K562 (cell line): ENCODE results near the gene MXRA7. TPM values are rescaled to one million over a fixed set of nuclear protein-coding genes. Genes with fewer than 3 reads are reported as not detected.

Experiments
- ATF7 ChIP-seq: fragments of 450-650 bp; IDR thresholded peaks from 2 replicates; pipeline ENCODE4 v1.7.1; 2014; ENCODE audit warnings: mild to moderate bottlenecking, moderate library complexity
- C11orf30 ChIP-seq: fragments of 450-650 bp; IDR thresholded peaks from 2 replicates; pipeline ENCODE4 v1.6.1; 2016; ENCODE audit warnings: low read depth, mild to moderate bottlenecking
- CBX2 ChIP-seq: fragments of 200-600 bp; sonication (generic); IDR thresholded peaks from one replicate; pipeline ENCODE4 v1.6.1; 2012; ENCODE audit warnings: mild to moderate bottlenecking, low read length, inconsistent platforms; ENCODE audit not compliant: insufficient read depth, poor library complexity, severe bottlenecking
- CTBP1 ChIP-seq: fragments of 450-650 bp; IDR thresholded peaks from 2 replicates; pipeline ENCODE4 v1.6.1; 2016; ENCODE audit warnings: borderline replicate concordance
- KDM2B ChIP-seq: fragments of 250-450 bp; sonication (Bioruptor Pico); IDR thresholded peaks from 2 replicates; pipeline ENCODE4 v1.8.0; 2021; ENCODE audit warnings: mild to moderate bottlenecking, moderate library complexity
- KLF10 ChIP-seq: fragments of 250-450 bp; sonication (Bioruptor Pico); IDR thresholded peaks from 2 replicates; pipeline ENCODE4 v1.6.1; 2021; ENCODE audit warnings: matching md5 sums
- NBN ChIP-seq: fragments of 450-650 bp; IDR thresholded peaks from 2 replicates; pipeline ENCODE4 v1.6.1; 2016; ENCODE audit warnings: low read depth, mild to moderate bottlenecking
- POLR2G ChIP-seq: fragments of 200-400 bp; formaldehyde crosslinking; IDR thresholded peaks from 2 replicates; pipeline ENCODE4 v1.6.1; 2017; ENCODE audit warnings: low read depth, mild to moderate bottlenecking, antibody characterized with exemption, low read length, moderate library complexity
- POLR3A ChIP-seq: IDR thresholded peaks from 2 replicates; pipeline ENCODE4 v1.6.1; 2011; ENCODE audit warnings: borderline replicate concordance, mild to moderate bottlenecking, moderate library complexity; ENCODE audit not compliant: insufficient read length, insufficient read depth; ENCODE audit errors: extremely low read depth
- POU5F1 ChIP-seq: fragments of 150-350 bp; IDR thresholded peaks from 2 replicates; pipeline ENCODE4 v1.6.1; 2014; ENCODE audit warnings: borderline replicate concordance, low read length, low read depth, mild to moderate bottlenecking; ENCODE audit not compliant: partially characterized antibody
- SP2 ChIP-seq: IDR thresholded peaks from 2 replicates; pipeline ENCODE4 v1.6.1; 2011; ENCODE audit warnings: mild to moderate bottlenecking, low read depth, low read length, moderate library complexity; ENCODE audit not compliant: poor library complexity, severe bottlenecking; ENCODE audit errors: extremely low read depth
- TAF15 ChIP-seq: fragments of 200-400 bp; formaldehyde crosslinking; IDR thresholded peaks from 2 replicates; pipeline ENCODE4 v1.6.1; 2017; ENCODE audit warnings: mild to moderate bottlenecking, low read depth, low read length, moderate library complexity
- ZFX ChIP-seq: sonication (generic); formaldehyde crosslinking; IDR thresholded peaks from 2 replicates; pipeline ENCODE4 v1.8.0; 2022; ENCODE audit warnings: mild to moderate bottlenecking, missing genetic modification reagents, moderate library complexity
- ZNF830 ChIP-seq: fragments of 250-450 bp; sonication (Bioruptor Pico); IDR thresholded peaks from 2 replicates; pipeline ENCODE4 v1.5.0; 2021; ENCODE audit warnings: mild to moderate bottlenecking
- polyA plus RNA-seq, 8 experiments: library from polyadenylated mRNA; depleted of rRNA in 4 of 8; stranded (reverse) in 5 of 8; unstranded in 3 of 8; fragments of >200 nt; fragmentation: Nextera tagmentation in 2 of 8; fragmentation: Illumina TruSeq in 1 of 8; extraction: Ambion mirVana in 2 of 8; extraction: Trizol in 1 of 8; gene quantifications; 2 replicates each; pipeline versions ENCODE4 v1.2.1 to v1.2.3, GENCODE V29; 2011 to 2014; ENCODE audit warnings: inconsistent platforms in 1 of 8, missing spikeins in 1 of 8
- total RNA-seq, 7 experiments: library from RNA; depleted of rRNA in 6 of 7; stranded (reverse); fragments of >200 nt in 6 of 7; fragmentation: Illumina TruSeq in 2 of 7; extraction: Trizol in 2 of 7; gene quantifications; 2 replicates each; pipeline versions ENCODE4 v1.2.1 to v1.2.3, GENCODE V29; 2011 to 2021; ENCODE audit warnings: low replicate concordance in 1 of 7
- TF ChIP-seq, protein P1 (sequence below): fragments of 450-650 bp; IDR thresholded peaks from 2 replicates; pipeline ENCODE4 v1.6.1; 2016; ENCODE audit warnings: borderline replicate concordance
- TF ChIP-seq, protein P2 (sequence below): IDR thresholded peaks from 2 replicates; pipeline ENCODE4 v1.6.1; 2016; ENCODE audit warnings: missing genetic modification characterization, missing compliant biosample characterization
- TF ChIP-seq, protein P3 (sequence below): fragments of 250-450 bp; sonication (Bioruptor Pico); IDR thresholded peaks from 2 replicates; pipeline ENCODE4 v1.8.0; 2021; ENCODE audit warnings: mild to moderate bottlenecking, moderate library complexity
- TF ChIP-seq, protein P4 (sequence below): sonication (generic); IDR thresholded peaks from 2 replicates; pipeline ENCODE4 v1.6.1; 2016
- TF ChIP-seq, protein P5 (sequence below): fragments of 250-450 bp; sonication (Bioruptor Pico); IDR thresholded peaks from 2 replicates; pipeline ENCODE4 v1.8.0; 2022; ENCODE audit warnings: inconsistent platforms, mild to moderate bottlenecking, moderate library complexity, borderline replicate concordance

The MXRA7 gene
- total and polyA plus RNA-seq, 9 of the 15 experiments (the other 6 are each of a cell fraction or from before 2014, with no cell fraction given) = 2.6 to 38.4 (median 14.3) TPM

DNA sequence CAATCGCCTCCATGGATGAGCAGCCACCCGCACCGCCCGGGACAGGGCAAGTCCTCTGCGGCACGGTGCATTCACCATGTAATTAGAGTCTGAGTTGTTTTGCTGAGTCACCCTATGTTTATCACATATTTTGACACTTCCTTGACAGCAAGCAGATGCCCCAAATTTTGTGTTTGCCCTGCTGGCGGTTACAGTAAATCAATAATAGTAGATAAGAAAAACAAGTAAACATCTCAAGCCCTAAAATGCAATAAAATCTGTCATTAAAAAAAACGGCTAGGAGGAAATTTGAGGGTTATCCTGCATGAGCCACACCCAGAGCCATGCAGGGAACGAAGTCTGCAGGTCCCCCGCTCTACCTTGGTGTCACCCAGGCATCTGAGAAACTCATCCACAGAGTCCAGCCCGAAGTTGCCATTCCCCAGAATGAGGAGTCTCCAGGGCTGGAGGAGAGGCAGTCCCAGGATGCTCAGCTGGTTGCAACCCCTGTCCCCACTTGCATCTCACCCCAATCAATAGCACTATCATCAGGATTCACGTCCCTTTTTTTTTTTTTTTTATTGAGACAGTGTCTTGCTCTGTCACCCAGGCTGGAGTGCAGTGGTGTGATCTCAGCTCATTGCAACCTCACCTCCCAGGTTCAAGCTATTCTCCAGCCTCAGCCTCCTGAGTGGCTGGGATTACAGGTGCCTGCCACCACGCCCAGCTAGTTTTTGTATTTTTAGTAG is 50.7 kb downstream of the MXRA7 start (continued):
- TF ChIP-seq, protein P1, sequence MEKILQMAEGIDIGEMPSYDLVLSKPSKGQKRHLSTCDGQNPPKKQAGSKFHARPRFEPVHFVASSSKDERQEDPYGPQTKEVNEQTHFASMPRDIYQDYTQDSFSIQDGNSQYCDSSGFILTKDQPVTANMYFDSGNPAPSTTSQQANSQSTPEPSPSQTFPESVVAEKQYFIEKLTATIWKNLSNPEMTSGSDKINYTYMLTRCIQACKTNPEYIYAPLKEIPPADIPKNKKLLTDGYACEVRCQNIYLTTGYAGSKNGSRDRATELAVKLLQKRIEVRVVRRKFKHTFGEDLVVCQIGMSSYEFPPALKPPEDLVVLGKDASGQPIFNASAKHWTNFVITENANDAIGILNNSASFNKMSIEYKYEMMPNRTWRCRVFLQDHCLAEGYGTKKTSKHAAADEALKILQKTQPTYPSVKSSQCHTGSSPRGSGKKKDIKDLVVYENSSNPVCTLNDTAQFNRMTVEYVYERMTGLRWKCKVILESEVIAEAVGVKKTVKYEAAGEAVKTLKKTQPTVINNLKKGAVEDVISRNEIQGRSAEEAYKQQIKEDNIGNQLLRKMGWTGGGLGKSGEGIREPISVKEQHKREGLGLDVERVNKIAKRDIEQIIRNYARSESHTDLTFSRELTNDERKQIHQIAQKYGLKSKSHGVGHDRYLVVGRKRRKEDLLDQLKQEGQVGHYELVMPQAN = no peak
- TF ChIP-seq KLF10 (CRISPR knock-in tag) (0 out of 2 replicates have a peak, but pooled peaks have one; percentile 11), C11orf30 (peak; percentile 98), CTBP1 (0 out of 2 replicates have a peak, but pooled peaks have one; percentile 69), CBX2 (no peak), ATF7 (peak; percentile 71; the same call in 1 of the 2 replicates), SP2 (no peak), ZNF830 (CRISPR knock-in tag) (no peak), POU5F1 (no peak), KDM2B (CRISPR knock-in tag) (no peak), TAF15 (no peak), NBN (peak; percentile 72), POLR3A (no peak), POLR2G (0 out of 2 replicates have a peak, but pooled peaks have one; percentile 22), ZFX (CRISPR knock-in tag) (no peak)
- TF ChIP-seq, protein P2, sequence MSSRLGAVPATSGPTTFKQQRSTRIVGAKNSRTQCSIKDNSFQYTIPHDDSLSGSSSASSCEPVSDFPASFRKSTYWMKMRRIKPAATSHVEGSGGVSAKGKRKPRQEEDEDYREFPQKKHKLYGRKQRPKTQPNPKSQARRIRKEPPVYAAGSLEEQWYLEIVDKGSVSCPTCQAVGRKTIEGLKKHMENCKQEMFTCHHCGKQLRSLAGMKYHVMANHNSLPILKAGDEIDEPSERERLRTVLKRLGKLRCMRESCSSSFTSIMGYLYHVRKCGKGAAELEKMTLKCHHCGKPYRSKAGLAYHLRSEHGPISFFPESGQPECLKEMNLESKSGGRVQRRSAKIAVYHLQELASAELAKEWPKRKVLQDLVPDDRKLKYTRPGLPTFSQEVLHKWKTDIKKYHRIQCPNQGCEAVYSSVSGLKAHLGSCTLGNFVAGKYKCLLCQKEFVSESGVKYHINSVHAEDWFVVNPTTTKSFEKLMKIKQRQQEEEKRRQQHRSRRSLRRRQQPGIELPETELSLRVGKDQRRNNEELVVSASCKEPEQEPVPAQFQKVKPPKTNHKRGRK (tag) = no peak
- TF ChIP-seq, protein P3, sequence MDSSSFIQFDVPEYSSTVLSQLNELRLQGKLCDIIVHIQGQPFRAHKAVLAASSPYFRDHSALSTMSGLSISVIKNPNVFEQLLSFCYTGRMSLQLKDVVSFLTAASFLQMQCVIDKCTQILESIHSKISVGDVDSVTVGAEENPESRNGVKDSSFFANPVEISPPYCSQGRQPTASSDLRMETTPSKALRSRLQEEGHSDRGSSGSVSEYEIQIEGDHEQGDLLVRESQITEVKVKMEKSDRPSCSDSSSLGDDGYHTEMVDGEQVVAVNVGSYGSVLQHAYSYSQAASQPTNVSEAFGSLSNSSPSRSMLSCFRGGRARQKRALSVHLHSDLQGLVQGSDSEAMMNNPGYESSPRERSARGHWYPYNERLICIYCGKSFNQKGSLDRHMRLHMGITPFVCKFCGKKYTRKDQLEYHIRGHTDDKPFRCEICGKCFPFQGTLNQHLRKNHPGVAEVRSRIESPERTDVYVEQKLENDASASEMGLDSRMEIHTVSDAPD = no peak
- TF ChIP-seq, protein P4, sequence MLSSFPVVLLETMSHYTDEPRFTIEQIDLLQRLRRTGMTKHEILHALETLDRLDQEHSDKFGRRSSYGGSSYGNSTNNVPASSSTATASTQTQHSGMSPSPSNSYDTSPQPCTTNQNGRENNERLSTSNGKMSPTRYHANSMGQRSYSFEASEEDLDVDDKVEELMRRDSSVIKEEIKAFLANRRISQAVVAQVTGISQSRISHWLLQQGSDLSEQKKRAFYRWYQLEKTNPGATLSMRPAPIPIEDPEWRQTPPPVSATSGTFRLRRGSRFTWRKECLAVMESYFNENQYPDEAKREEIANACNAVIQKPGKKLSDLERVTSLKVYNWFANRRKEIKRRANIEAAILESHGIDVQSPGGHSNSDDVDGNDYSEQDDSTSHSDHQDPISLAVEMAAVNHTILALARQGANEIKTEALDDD = 0 out of 2 replicates have a peak, but pooled peaks have one; percentile 18
- TF ChIP-seq, protein P5, sequence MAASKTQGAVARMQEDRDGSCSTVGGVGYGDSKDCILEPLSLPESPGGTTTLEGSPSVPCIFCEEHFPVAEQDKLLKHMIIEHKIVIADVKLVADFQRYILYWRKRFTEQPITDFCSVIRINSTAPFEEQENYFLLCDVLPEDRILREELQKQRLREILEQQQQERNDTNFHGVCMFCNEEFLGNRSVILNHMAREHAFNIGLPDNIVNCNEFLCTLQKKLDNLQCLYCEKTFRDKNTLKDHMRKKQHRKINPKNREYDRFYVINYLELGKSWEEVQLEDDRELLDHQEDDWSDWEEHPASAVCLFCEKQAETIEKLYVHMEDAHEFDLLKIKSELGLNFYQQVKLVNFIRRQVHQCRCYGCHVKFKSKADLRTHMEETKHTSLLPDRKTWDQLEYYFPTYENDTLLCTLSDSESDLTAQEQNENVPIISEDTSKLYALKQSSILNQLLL = no peak
